HUES64 (cell line): ENCODE data around the gene MRPL50. TPM values are rescaled to one million over a fixed set of nuclear protein-coding genes. Genes with fewer than 3 reads are reported as not detected.

Experiments used
- H3K27ac ChIP-seq: 2 replicates; pipeline ENCODE4 v1.7.0; 2013; ENCODE audit warnings: low read depth, low read length, inconsistent platforms
- H3K27me3 ChIP-seq: 2 replicates; pipeline ENCODE4 v1.6.1; 2013; ENCODE audit warnings: mild to moderate bottlenecking, low read length; ENCODE audit not compliant: insufficient read depth
- H3K36me3 ChIP-seq: 2 replicates; pipeline ENCODE4 v1.6.1; 2013; ENCODE audit warnings: mild to moderate bottlenecking, low read length; ENCODE audit not compliant: insufficient read depth
- H3K4me1 ChIP-seq: 2 replicates; pipeline ENCODE4 v1.6.1; 2013; ENCODE audit warnings: mild to moderate bottlenecking, low read length, moderate library complexity; ENCODE audit not compliant: insufficient read depth
- H3K4me3 ChIP-seq: 2 replicates; pipeline ENCODE4 v1.5.1; 2013; ENCODE audit warnings: mild to moderate bottlenecking, low read length, moderate library complexity
- H3K9ac ChIP-seq: 2 replicates; pipeline ENCODE4 v1.6.1; 2013; ENCODE audit warnings: mild to moderate bottlenecking, low read depth, low read length
- H3K9me3 ChIP-seq: 2 replicates; pipeline ENCODE4 v1.6.1; 2013; ENCODE audit warnings: low read depth, low read length; ENCODE audit not compliant: insufficient read depth
- WGBS: fragments of 150-250, 120-280 bp; methylation state at CpG from one replicate; pipeline ENCODE4 v1.1.7; 2013; ENCODE audit warnings: missing lambda C conversion rate; 5-methylcytosine and 5-hydroxymethylcytosine counted together
- polyA plus RNA-seq, 2 experiments: library from polyadenylated mRNA; stranded (reverse); fragments of 50-300 nt; gene quantifications; one replicate each; pipeline ENCODE4 v1.2.3, GENCODE V29; 2013

Gene MRPL50
- 22.5 TPM for polyA plus RNA-seq (2013, experiment 1 of 2)
- polyA plus RNA-seq (2013, experiment 2 of 2): 23.3 TPM

GRCh38 chr9:101398068-101398929 lies at the start of gene MRPL50, which contains the start of gene ZNF189:
TSS of gene MRPL50 (minus strand) at chr9:101398618. CDS start at chr9:101398592, 26 bp downstream.
TSS of gene ZNF189 (plus strand) at chr9:101398851. CDS start at chr9:101399157, 306 bp downstream.
- Histone ChIP-seq H3K36me3 (peaks cover 66% of the 10 kb centered on the region), H3K4me3 (peak within 1 kb of the TSS; percentile 93), H3K27ac (peak within 1 kb of the TSS; percentile 64), H3K4me1 (peaks cover 10% of the 10 kb centered on the region), H3K9ac (peak within 1 kb of the TSS; percentile 94), H3K27me3 (no peaks in the 10 kb centered on the region), H3K9me3 (peaks cover 20% of the 10 kb centered on the region)
- under 1% methylated on average over 44 of the region's 44 CpGs for WGBS

GRCh38 chr9:101446732-101447131 lies 48.3 kb upstream of the MRPL50 start:
- H3K4me1 ChIP-seq: no peaks in the 10 kb centered on the region

GRCh38 chr9:101445353-101446029 lies 47.1 kb upstream of the MRPL50 start:
- no peak overlapping the region for H3K4me3 ChIP-seq
- 97% methylated on average over 5 of the region's 5 CpGs for WGBS
- H3K9me3 ChIP-seq: no peaks in the 10 kb centered on the region
- no peak overlapping the region for H3K27ac ChIP-seq
- no peaks in the 10 kb centered on the region for H3K4me1 ChIP-seq
- no peaks in the 10 kb centered on the region for H3K36me3 ChIP-seq
- H3K27me3 ChIP-seq: no peaks in the 10 kb centered on the region
- no peak overlapping the region for H3K9ac ChIP-seq

More at GRCh38 chr9:101446732-101447131, 48.3 kb upstream of the MRPL50 start:
- no peak overlapping the region for H3K4me3 ChIP-seq
- H3K9me3 ChIP-seq: no peaks in the 10 kb centered on the region
- H3K27ac ChIP-seq: no peak overlapping the region
- no peaks in the 10 kb centered on the region for H3K27me3 ChIP-seq
- H3K36me3 ChIP-seq: no peaks in the 10 kb centered on the region
- no peak overlapping the region for H3K9ac ChIP-seq

- H3K4me3 ChIP-seq: no peak overlapping the region
- H3K9ac ChIP-seq: no peak overlapping the region
- no peaks in the 10 kb centered on the region for H3K4me1 ChIP-seq
- WGBS: 85% methylated on average over 9 of the region's 9 CpGs
- no peaks in the 10 kb centered on the region for H3K9me3 ChIP-seq
- no peaks in the 10 kb centered on the region for H3K36me3 ChIP-seq
- H3K27me3 ChIP-seq: no peaks in the 10 kb centered on the region
- no peak overlapping the region for H3K27ac ChIP-seq
Measured at GRCh38 chr9:101443364-101443771, 45.0 kb upstream of the MRPL50 start.

- Histone ChIP-seq H3K9me3 (no peaks in the 10 kb centered on the region), H3K9ac (no peak overlapping the region), H3K27ac (no peak overlapping the region), H3K36me3 (no peaks in the 10 kb centered on the region), H3K27me3 (no peaks in the 10 kb centered on the region), H3K4me3 (no peak overlapping the region), H3K4me1 (no peaks in the 10 kb centered on the region)
- WGBS: 63% methylated on average over 1 of the region's 3 CpGs
Measured at GRCh38 chr9:101442736-101443135, 44.3 kb upstream of the MRPL50 start.

- Histone ChIP-seq H3K27ac (no peak overlapping the region), H3K36me3 (no peaks in the 10 kb centered on the region), H3K27me3 (no peaks in the 10 kb centered on the region), H3K4me3 (no peak overlapping the region), H3K9me3 (no peaks in the 10 kb centered on the region), H3K9ac (no peak overlapping the region), H3K4me1 (no peaks in the 10 kb centered on the region)
- 94% methylated on average over 3 of the region's 3 CpGs for WGBS
Measured at GRCh38 chr9:101442318-101442717, 43.9 kb upstream of the MRPL50 start.

GRCh38 chr9:101440714-101441230 lies 42.4 kb upstream of the MRPL50 start:
- WGBS: 95% methylated on average over 3 of the region's 3 CpGs
- no peaks in the 10 kb centered on the region for H3K36me3 ChIP-seq
- no peaks in the 10 kb centered on the region for H3K4me1 ChIP-seq
- no peak overlapping the region for H3K27ac ChIP-seq
- H3K4me3 ChIP-seq: no peak overlapping the region
- H3K27me3 ChIP-seq: no peaks in the 10 kb centered on the region
- H3K9me3 ChIP-seq: no peaks in the 10 kb centered on the region
- H3K9ac ChIP-seq: no peak overlapping the region

GRCh38 chr9:101438523-101438922 lies 40.1 kb upstream of the MRPL50 start:
- no CpG with 5 or more reads among the region's 3 CpGs for WGBS
- H3K27me3 ChIP-seq: no peaks in the 10 kb centered on the region

GRCh38 chr9:101437806-101438232 lies 39.4 kb upstream of the MRPL50 start:
- H3K4me1 ChIP-seq: no peaks in the 10 kb centered on the region
- no peaks in the 10 kb centered on the region for H3K27me3 ChIP-seq
- no peak overlapping the region for H3K27ac ChIP-seq
- WGBS: 89% methylated on average over 2 of the region's 2 CpGs
- no peak overlapping the region for H3K4me3 ChIP-seq
- H3K9ac ChIP-seq: no peak overlapping the region
- H3K36me3 ChIP-seq: no peaks in the 10 kb centered on the region
- H3K9me3 ChIP-seq: no peaks in the 10 kb centered on the region

More at GRCh38 chr9:101438523-101438922, 40.1 kb upstream of the MRPL50 start:
- H3K9ac ChIP-seq: no peak overlapping the region
- H3K4me3 ChIP-seq: no peak overlapping the region
- H3K4me1 ChIP-seq: no peaks in the 10 kb centered on the region
- H3K27ac ChIP-seq: no peak overlapping the region
- H3K36me3 ChIP-seq: no peaks in the 10 kb centered on the region
- no peaks in the 10 kb centered on the region for H3K9me3 ChIP-seq

- Histone ChIP-seq H3K4me1 (no peaks in the 10 kb centered on the region), H3K9ac (no peak within 1 kb of the TSS), H3K9me3 (no peaks in the 10 kb centered on the region), H3K4me3 (no peak within 1 kb of the TSS), H3K27me3 (no peaks in the 10 kb centered on the region), H3K36me3 (no peaks in the 10 kb centered on the region), H3K27ac (no peak within 1 kb of the TSS)
- 79% methylated on average over 2 of the region's 2 CpGs for WGBS
Measured at GRCh38 chr9:101435601-101436079, 37.2 kb upstream of the MRPL50 start, which contains the start of gene ALDOB. TSS of gene ALDOB (minus strand) at chr9:101435774. CDS start at chr9:101430887, 4,887 bp downstream.

GRCh38 chr9:101434998-101435397 lies 36.6 kb upstream of the MRPL50 start:
- Histone ChIP-seq H3K9ac (no peak overlapping the region), H3K4me3 (no peak overlapping the region), H3K9me3 (no peaks in the 10 kb centered on the region), H3K36me3 (no peaks in the 10 kb centered on the region), H3K4me1 (no peaks in the 10 kb centered on the region), H3K27me3 (no peaks in the 10 kb centered on the region), H3K27ac (no peak overlapping the region)
- 91% methylated on average over 3 of the region's 3 CpGs for WGBS
